CD4-positive, alpha-beta T cell (primary cell): ENCODE results near the gene NR2F2. TPM values are rescaled to one million over a fixed set of nuclear protein-coding genes. Genes with fewer than 3 reads are reported as not detected.

ENCODE experiments used
- ATAC-seq: fragments of 200-7000 bp; cut with Tn5 transposase; one replicate; pipeline ENCODE4 v1.10.0; 2022; ENCODE audit warnings: mild to moderate bottlenecking; ENCODE audit not compliant: poor library complexity
- CTCF ChIA-PET: fragments of 350-600 bp; sonication (Branson Sonifier 250); formaldehyde crosslinking; loops from one replicate; lab custom pipeline; 2021; ENCODE audit warnings: antibody characterized with exemption, inconsistent platforms; lab: Charles Lee
- POLR2A ChIA-PET: fragments of 350-600 bp; sonication (Branson Sonifier 250); formaldehyde crosslinking; loops from one replicate; lab custom pipeline; 2021; ENCODE audit warnings: antibody characterized with exemption, inconsistent platforms; lab: Charles Lee
- DNase-seq, 14 experiments: peaks; one replicate each; pipeline ENCODE4 v3.0.0-alpha.2; 2013 to 2020; ENCODE audit warnings: mixed read lengths in 2 of 14
- H3K27ac ChIP-seq, 2 donors: one replicate each; pipeline versions ENCODE4 v1.5.1 to v1.7.0; 2013; ENCODE audit warnings: low read length in 2 of 2, low read depth in 1 of 2, mild to moderate bottlenecking in 1 of 2
- H3K27me3 ChIP-seq, 2 experiments: 1 replicate in 1 of 2; 2 replicates in 1 of 2; pipeline versions ENCODE4 v1.6.1 to v1.7.0; 2013; ENCODE audit warnings: low read length in 2 of 2, control low read depth in 1 of 2, mild to moderate bottlenecking in 1 of 2, moderate library complexity in 1 of 2; ENCODE audit not compliant: insufficient read depth in 2 of 2, control insufficient read depth in 1 of 2
- H3K36me3 ChIP-seq: one replicate; pipeline ENCODE4 v1.6.1; 2013; ENCODE audit warnings: low read length, control low read depth; ENCODE audit not compliant: insufficient read depth
- H3K4me1 ChIP-seq: one replicate; pipeline ENCODE4 v1.6.1; 2013; ENCODE audit warnings: low read length, control low read depth; ENCODE audit not compliant: insufficient read depth
- H3K4me3 ChIP-seq: one replicate; pipeline ENCODE4 v1.5.1; 2013; ENCODE audit warnings: mild to moderate bottlenecking, low read length, moderate library complexity
- H3K9me3 ChIP-seq, 2 experiments: 1 replicate in 1 of 2; 2 replicates in 1 of 2; pipeline versions ENCODE4 v1.6.1 to v1.7.0; 2013; ENCODE audit warnings: low read length in 2 of 2, mild to moderate bottlenecking in 2 of 2, control low read depth in 1 of 2, moderate library complexity in 1 of 2; ENCODE audit not compliant: control insufficient read depth in 1 of 2, insufficient read depth in 1 of 2
- H3K27ac Mint-ChIP-seq: one replicate; pipeline ENCODE4 v1.8.0; 2020; ENCODE audit warnings: mixed read lengths
- H3K27me3 Mint-ChIP-seq: one replicate; pipeline ENCODE4 v1.8.0; 2021; ENCODE audit warnings: mixed read lengths
- H3K36me3 Mint-ChIP-seq: one replicate; pipeline ENCODE4 v1.8.0; 2021; ENCODE audit warnings: low read depth, mixed read lengths
- H3K4me1 Mint-ChIP-seq: one replicate; pipeline ENCODE4 v1.8.0; 2021; ENCODE audit warnings: low read depth, mixed read lengths
- H3K4me3 Mint-ChIP-seq: one replicate; pipeline ENCODE4 v1.8.0; 2020; ENCODE audit warnings: mild to moderate bottlenecking, mixed read lengths
- H3K9me3 Mint-ChIP-seq: one replicate; pipeline ENCODE4 v1.8.0; 2020; ENCODE audit warnings: mixed read lengths
- CTCF ChIP-seq: fragments of 200-600 bp; IDR thresholded peaks from one replicate; pipeline ENCODE4 v1.8.0; 2022; ENCODE audit warnings: antibody characterized with exemption, mild to moderate bottlenecking
- intact Hi-C, 2 experiments: fragments of 100-400 bp; cut with DNase I in 1 of 2; cut with micrococcal nuclease in 1 of 2; formaldehyde crosslinking; loops; one replicate each; pipeline versions ENCODE4 v1.15.1 to v1.9.0; 2023 to 2025; cut with DNase I, micrococcal nuclease
- total RNA-seq, 174 experiments: library from RNA in 2 of 174; stranded (reverse) in 2 of 174; gene quantifications; one replicate each; pipeline ENCODE4 v1.2.3 and lab custom pipeline; 2021 to 2026

NR2F2 gene
- total RNA-seq, 2 experiments from 2014 or later = not detected

GRCh38 chr15:96367311-96368200, 37.1 kb downstream of the NR2F2 start:
- no peak for TF ChIP-seq CTCF
- Histone ChIP-seq H3K27me3 (peaks cover 74 to 82% of the 10 kb centered on the region in 2 experiments), H3K4me1 (no peaks in the 10 kb centered on the region), H3K4me3 (no peak overlapping the region), H3K9me3 (peaks cover 0 to 60% of the 10 kb centered on the region in 2 experiments), H3K36me3 (no peaks in the 10 kb centered on the region), H3K27ac (no peak overlapping the region)
- Mint-ChIP-seq H3K27ac (no peak overlapping the region), H3K4me1 (no peaks in the 10 kb centered on the region), H3K36me3 (no peaks in the 10 kb centered on the region), H3K27me3 (peaks cover 94% of the 10 kb centered on the region), H3K9me3 (peaks cover 3% of the 10 kb centered on the region), H3K4me3 (no peak overlapping the region)
- no peak for ATAC-seq
- intact Hi-C loops = no loop called here
- no peak for DNase-seq
- CTCF ChIA-PET = no interaction called here
- POLR2A ChIA-PET = no interaction called here

DNA sequence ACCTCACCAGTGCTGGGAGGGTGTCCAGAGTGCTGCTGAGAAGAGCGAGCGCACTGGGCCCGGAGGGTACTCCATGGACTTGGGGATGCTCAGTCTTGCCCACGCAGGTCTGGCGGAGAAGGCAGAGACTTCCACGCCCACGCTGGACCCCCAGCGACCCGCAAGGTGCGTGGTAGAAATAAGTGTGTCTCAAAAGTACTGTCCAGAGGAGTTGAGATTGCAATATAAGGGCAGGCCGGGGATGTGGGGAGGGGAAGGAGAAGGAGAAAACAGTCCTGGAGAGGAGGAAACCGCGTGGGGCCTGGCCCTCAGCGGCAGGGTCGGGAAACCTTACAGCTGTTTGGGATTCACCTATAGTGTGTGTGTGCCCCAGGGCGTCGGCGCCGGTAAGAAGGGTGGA, 38.9 kb downstream of the NR2F2 start:
- intact Hi-C loops = no loop called here
- Mint-ChIP-seq H3K9me3 (peaks cover under 1% of the 10 kb centered on the region), H3K27me3 (peaks cover 92% of the 10 kb centered on the region), H3K4me1 (no peaks in the 10 kb centered on the region), H3K36me3 (no peaks in the 10 kb centered on the region), H3K4me3 (no peak overlapping the region), H3K27ac (no peak overlapping the region)
- DNase-seq = no peak
- POLR2A ChIA-PET = no interaction called here
- no peaks in the 10 kb centered on the region for H3K36me3 ChIP-seq
- TF ChIP-seq CTCF = no peak
- CTCF ChIA-PET = no interaction called here
- peaks cover 0 to 57% of the 10 kb centered on the region in 2 experiments for H3K9me3 ChIP-seq
- H3K27me3 ChIP-seq = peaks cover 59 to 64% of the 10 kb centered on the region in 2 experiments
- H3K27ac ChIP-seq = no peak overlapping the region
- no peak for ATAC-seq
- H3K4me3 ChIP-seq = no peak overlapping the region
- no peaks in the 10 kb centered on the region for H3K4me1 ChIP-seq

DNA sequence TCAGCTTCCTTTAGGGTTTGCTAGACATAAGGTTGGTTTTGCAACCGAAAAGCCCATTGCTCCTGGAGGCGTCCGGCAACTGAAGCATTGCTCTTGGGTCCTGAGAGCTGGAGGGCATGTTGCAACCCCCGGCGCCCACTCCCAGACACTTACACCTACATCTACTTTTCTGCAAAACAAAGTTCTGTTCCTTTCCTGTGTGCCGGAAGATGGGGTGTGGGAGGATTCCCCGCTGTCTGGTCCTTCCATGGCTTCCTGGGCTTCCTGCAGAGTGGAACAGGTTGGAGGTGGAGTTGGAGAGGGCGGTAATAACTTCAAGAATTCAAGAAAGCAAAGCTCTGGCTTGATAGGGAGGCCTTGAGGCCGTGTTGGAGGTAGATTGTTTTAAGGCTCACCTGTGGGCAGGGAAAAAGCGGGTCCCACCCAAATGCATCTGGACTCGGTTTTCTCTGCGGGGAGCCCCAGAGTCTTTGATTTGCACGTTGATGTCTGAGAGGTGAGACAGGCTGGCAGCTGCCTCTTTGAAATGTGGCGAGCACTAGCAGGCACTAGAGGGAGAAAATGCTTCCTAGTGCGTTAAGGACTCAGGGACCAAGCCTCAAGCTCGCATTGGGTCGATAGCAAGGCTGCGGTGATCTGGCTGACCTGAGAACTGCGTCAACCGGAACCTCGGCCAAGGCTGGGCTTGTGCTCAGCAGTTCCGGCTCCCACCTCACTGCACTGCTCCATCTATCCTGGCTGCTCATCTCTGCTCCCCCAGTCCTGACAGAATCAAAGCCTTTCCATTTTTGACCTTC, 39.5 kb downstream of the NR2F2 start:
- Mint-ChIP-seq H3K4me1 (no peaks in the 10 kb centered on the region), H3K27ac (no peak overlapping the region), H3K27me3 (peaks cover 89% of the 10 kb centered on the region), H3K4me3 (no peak overlapping the region), H3K9me3 (no peaks in the 10 kb centered on the region), H3K36me3 (no peaks in the 10 kb centered on the region)
- intact Hi-C loops = no loop called here
- H3K4me3 ChIP-seq = no peak overlapping the region
- H3K9me3 ChIP-seq = peaks cover 0 to 57% of the 10 kb centered on the region in 2 experiments
- H3K36me3 ChIP-seq = no peaks in the 10 kb centered on the region
- DNase-seq (no peak), ATAC-seq (no peak)
- H3K4me1 ChIP-seq = no peaks in the 10 kb centered on the region
- ChIA-PET POLR2A (no interaction called here), CTCF (no interaction called here)
- no peak overlapping the region for H3K27ac ChIP-seq
- peaks cover 54 to 58% of the 10 kb centered on the region in 2 experiments for H3K27me3 ChIP-seq
- TF ChIP-seq CTCF = no peak
